ENCODE data around the gene MAPK6.

Gene MAPK6

DNA sequence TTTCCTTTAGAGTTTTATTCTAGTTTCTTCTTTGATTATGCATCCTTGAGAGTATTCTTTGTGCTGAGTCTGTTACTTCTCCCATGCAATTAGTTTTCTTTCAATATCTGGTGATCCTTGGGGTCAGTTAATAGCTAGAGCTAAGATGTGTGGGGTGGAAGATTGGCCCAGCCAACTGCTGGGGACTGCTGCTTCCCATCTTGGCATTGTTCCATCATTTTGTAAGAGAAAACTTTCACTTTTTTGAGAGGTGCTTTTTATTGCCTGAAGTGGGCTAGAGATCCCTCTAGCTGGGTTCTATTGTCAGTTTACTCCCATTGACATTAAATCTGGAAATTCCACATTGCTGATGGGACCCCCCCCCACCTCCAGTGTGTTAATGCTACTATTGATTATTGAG is 78.2 kb downstream of the MAPK6 start:
- TF ChIP-seq SIN3A (IDR thresholded peaks at IDR 0.05; ENCODE audit: borderline replicate concordance, insufficient read depth, low read length), result no peak
- TF ChIP-seq TAF1 (IDR thresholded peaks at IDR 0.05; ENCODE audit: borderline replicate concordance, insufficient read depth, low read length), result no peak
- TF ChIP-seq, protein P1, sequence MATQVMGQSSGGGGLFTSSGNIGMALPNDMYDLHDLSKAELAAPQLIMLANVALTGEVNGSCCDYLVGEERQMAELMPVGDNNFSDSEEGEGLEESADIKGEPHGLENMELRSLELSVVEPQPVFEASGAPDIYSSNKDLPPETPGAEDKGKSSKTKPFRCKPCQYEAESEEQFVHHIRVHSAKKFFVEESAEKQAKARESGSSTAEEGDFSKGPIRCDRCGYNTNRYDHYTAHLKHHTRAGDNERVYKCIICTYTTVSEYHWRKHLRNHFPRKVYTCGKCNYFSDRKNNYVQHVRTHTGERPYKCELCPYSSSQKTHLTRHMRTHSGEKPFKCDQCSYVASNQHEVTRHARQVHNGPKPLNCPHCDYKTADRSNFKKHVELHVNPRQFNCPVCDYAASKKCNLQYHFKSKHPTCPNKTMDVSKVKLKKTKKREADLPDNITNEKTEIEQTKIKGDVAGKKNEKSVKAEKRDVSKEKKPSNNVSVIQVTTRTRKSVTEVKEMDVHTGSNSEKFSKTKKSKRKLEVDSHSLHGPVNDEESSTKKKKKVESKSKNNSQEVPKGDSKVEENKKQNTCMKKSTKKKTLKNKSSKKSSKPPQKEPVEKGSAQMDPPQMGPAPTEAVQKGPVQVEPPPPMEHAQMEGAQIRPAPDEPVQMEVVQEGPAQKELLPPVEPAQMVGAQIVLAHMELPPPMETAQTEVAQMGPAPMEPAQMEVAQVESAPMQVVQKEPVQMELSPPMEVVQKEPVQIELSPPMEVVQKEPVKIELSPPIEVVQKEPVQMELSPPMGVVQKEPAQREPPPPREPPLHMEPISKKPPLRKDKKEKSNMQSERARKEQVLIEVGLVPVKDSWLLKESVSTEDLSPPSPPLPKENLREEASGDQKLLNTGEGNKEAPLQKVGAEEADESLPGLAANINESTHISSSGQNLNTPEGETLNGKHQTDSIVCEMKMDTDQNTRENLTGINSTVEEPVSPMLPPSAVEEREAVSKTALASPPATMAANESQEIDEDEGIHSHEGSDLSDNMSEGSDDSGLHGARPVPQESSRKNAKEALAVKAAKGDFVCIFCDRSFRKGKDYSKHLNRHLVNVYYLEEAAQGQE (IDR thresholded peaks at IDR 0.05; ENCODE audit: insufficient read depth in 1 of 2, low read depth in 2 of 2, low read length in 2 of 2), result no peak
- no peak for TF ChIP-seq POLR2AphosphoS5 (IDR thresholded peaks at IDR 0.05; ENCODE audit: low read depth, low read length)
- TF ChIP-seq FOXP2 (optimal IDR thresholded peaks at IDR 0.05; ENCODE audit: borderline replicate concordance, extremely low read depth, extremely low read length, insufficient read depth), result no peak

DNA sequence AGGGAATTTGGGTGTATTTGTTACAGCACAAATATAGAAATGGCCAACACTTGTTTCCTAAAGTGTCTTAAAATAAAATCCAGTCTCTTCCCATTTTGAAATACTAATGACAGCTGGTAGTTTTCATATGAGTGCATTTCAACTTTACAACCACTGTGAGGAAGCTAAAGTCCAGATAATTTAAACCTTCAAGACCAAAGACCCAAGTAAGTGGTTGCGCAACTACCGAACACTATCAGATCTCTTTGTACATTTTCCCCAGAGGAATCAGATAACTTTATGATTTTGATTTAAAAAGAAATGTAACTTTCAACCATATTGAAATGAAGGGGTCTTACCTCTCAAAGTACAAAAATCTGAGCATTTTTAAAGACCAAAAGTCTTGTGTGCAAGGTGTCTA is 79.3 kb downstream of the MAPK6 start:
- TF ChIP-seq POLR2AphosphoS5 (IDR thresholded peaks at IDR 0.05; ENCODE audit: low read depth, low read length) (no peak), FOXP2 (optimal IDR thresholded peaks at IDR 0.05; ENCODE audit: borderline replicate concordance, extremely low read depth, extremely low read length, insufficient read depth) (no peak), TAF1 (IDR thresholded peaks at IDR 0.05; ENCODE audit: borderline replicate concordance, insufficient read depth, low read length) (no peak), SIN3A (IDR thresholded peaks at IDR 0.05; ENCODE audit: borderline replicate concordance, insufficient read depth, low read length) (no peak)
- TF ChIP-seq, protein P1 (IDR thresholded peaks at IDR 0.05; ENCODE audit: insufficient read depth in 1 of 2, low read depth in 2 of 2, low read length in 2 of 2), result no peak

- TF ChIP-seq SIN3A (IDR thresholded peaks at IDR 0.05; ENCODE audit: borderline replicate concordance, insufficient read depth, low read length) (no peak), TAF1 (IDR thresholded peaks at IDR 0.05; ENCODE audit: borderline replicate concordance, insufficient read depth, low read length) (no peak), POLR2AphosphoS5 (IDR thresholded peaks at IDR 0.05; ENCODE audit: low read depth, low read length) (no peak), FOXP2 (optimal IDR thresholded peaks at IDR 0.05; ENCODE audit: borderline replicate concordance, extremely low read depth, extremely low read length, insufficient read depth) (no peak)
- TF ChIP-seq, protein P1 (IDR thresholded peaks at IDR 0.05; ENCODE audit: insufficient read depth in 1 of 2, low read depth in 2 of 2, low read length in 2 of 2), result no peak
These were observed 80.7 kb downstream of the MAPK6 start for GRCh38 chr15:52099651-52100272.

DNA sequence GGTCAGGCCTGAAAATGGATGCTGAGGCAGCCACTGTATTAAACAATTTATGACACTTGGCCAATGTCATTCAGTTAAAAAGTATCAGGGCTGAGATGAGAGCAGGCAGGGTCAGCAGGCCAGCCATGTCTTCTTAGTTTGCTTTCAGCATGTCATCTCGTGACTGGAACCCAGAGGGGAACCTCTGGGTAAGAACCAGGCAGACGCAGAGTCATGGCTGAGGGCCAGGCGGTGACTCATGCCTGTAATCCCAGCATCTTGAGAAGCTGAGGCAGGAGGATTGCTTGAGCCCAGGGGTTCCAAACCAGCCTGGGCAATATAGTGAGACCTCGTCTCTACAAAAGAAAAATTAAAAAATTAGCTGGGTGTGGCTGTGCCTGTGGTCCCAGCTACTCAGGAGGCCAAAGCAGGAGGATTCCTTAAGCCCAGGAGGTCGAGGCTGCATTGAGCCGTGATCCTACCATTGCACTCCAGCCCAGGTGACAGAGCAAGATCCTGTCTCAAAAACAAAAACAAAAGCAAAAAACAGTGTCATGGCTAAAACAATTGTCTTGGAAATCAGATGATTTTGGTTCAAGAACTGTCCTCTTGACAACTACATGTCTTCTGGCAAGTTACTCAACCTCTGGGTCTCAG is 81.9 kb downstream of the MAPK6 start:
- TF ChIP-seq TAF1 (IDR thresholded peaks at IDR 0.05; ENCODE audit: borderline replicate concordance, insufficient read depth, low read length) (no peak), FOXP2 (optimal IDR thresholded peaks at IDR 0.05; ENCODE audit: borderline replicate concordance, extremely low read depth, extremely low read length, insufficient read depth) (no peak), POLR2AphosphoS5 (IDR thresholded peaks at IDR 0.05; ENCODE audit: low read depth, low read length) (no peak), SIN3A (IDR thresholded peaks at IDR 0.05; ENCODE audit: borderline replicate concordance, insufficient read depth, low read length) (no peak; the same call in 1 of the 2 replicates)
- TF ChIP-seq, protein P1 (IDR thresholded peaks at IDR 0.05; ENCODE audit: insufficient read depth in 1 of 2, low read depth in 2 of 2, low read length in 2 of 2), result no peak

Data from PFSK-1 (cell line).